ENCODE results near the gene KRTAP12-2.
"Not testable (repeated sequence)": the region's sequence is repeated elsewhere in the genome, so short reads cannot be mapped to it uniquely, and the experiment has no call there.

Gene KRTAP12-2

DNA sequence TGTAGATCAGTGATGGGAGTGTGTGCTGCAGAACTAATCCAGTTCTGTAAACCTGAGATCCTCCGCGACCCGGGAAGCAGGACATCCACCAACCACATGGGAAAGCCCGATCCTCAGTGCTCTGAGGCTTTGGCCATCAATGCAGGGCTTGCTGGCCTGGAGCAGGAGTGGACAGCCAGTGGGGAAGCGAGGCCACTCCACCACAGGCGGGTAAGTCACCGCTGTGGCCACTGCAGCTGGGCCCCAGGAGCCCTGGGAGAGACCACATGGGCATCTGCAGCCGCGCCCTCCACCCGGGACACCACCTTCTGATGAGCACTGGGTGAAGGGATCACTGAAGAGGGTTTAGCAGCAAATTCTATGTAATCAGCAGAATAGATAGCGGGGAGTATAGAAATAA is 14.4 kb upstream of the KRTAP12-2 start:
- Mint-ChIP-seq H3K27me3 (peaks cover 62% of the 10 kb centered on the region), H3K27ac (no peak overlapping the region), H3K4me1 (no peaks in the 10 kb centered on the region), H3K36me3 (no peaks in the 10 kb centered on the region), H3K4me3 (no peak overlapping the region), H3K9me3 (no peaks in the 10 kb centered on the region)
- no peak for ATAC-seq

DNA sequence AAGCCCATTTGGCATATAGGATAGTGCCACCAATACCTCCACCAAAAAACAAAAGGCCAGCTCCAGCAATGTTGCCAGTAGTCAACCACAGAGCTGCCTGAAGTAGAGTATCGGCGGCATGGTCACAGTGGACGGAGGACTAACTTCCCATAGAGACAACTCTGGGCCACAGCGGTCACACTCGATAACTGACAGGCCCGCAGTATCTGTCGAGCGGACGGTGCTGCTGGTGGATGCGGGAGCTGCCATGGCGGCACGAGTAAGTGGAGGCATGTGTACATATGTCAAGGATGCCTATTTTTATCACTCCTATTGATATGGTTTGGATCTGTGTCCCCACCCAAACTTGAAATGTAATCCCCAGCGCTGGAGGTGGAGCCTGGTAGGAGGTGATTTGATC is 11.2 kb upstream of the KRTAP12-2 start:
- Mint-ChIP-seq H3K36me3 (no peaks in the 10 kb centered on the region), H3K9me3 (peaks cover 2% of the 10 kb centered on the region), H3K27me3 (peaks cover 46% of the 10 kb centered on the region), H3K4me3 (no peak overlapping the region), H3K4me1 (no peaks in the 10 kb centered on the region), H3K27ac (no peak overlapping the region)
- no peak for ATAC-seq

DNA sequence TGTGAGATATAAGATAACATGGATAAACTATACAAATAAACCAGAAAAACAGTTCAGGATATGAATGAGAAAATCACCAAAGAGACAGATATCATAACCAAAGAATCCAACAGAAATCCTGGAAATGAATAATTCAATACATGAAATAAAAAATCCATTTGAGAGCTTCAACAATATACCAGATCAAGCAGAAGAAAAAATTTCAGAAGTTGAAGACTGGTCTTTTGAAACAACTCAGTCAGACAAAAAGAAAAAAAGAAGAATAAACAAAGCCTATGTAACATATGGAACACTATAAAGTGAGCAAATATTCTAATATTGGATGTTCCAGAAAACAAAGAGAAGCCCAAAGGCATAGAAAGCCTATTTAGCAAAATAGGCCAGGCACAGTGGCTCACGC is 5.2 kb upstream of the KRTAP12-2 start:
- no peak overlapping the region for H3K27ac Mint-ChIP-seq

DNA sequence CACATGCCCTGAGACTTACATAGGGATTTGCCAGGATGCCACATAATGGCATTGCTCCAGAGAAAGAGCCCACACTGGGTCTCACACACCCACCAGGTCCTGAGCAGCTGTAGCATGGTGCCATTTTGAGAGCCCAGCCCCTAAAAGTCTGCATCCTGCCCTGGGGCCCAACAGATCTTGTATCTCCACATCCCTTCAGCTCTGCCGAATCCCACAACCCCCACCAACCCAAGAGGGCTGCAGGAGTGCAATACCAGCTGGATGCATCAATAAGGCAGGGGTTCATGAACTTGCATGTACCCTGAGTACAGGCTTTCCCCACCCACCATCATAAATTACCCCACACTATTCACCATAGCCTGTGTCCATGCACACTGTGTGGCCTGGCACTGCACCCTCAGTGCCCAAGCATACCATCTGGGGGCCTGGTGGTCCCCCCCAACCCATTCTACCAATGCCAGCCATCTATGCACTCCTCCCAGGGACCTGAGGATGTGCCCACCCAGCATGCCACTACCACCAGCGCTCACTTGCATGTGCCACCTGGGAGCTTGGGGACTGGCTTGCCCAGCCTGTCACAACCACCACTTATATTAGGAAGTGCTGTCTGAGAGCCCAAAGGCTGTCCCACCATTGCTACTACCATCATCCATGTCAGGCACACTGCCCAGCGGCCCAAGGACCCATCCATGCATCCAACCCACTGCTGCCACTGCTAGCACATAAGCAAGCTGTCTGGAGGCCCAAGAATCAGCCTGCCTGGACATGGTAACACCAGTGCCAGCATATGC is 4.1 kb upstream of the KRTAP12-2 start:
- no peak for ATAC-seq

More for the DNA sequence above, 5.2 kb upstream of the KRTAP12-2 start:
- peaks cover 43% of the 10 kb centered on the region for H3K27me3 Mint-ChIP-seq
- ATAC-seq = no peak
- H3K9me3 Mint-ChIP-seq = peaks cover 14% of the 10 kb centered on the region
- H3K4me3 Mint-ChIP-seq = no peak overlapping the region
- no peaks in the 10 kb centered on the region for H3K4me1 Mint-ChIP-seq
- no peaks in the 10 kb centered on the region for H3K36me3 Mint-ChIP-seq

DNA sequence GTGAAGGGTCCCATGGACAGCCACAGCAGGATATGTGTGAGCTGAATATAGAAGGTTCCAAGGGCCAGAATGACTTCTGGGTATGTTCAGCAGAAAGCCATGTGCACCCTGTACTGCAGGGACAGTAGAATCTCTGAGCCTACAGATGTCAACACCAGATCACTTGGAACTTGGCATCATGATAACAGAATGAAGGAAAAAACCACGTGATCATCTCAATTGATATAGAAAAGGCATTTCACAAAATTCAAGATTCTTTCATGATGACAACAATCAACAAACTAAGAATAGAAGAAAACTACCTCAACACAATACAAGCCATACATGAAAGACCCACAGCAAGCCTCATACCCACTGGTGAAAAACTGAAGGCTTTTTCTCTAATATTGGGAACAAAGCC is 885 bp upstream of the KRTAP12-2 start:
- Mint-ChIP-seq H3K36me3 (no peaks in the 10 kb centered on the region), H3K4me3 (no peak overlapping the region), H3K27me3 (peaks cover 49% of the 10 kb centered on the region), H3K9me3 (peaks cover 10% of the 10 kb centered on the region), H3K4me1 (no peaks in the 10 kb centered on the region), H3K27ac (no peak overlapping the region)
- no peak for ATAC-seq

More for the DNA sequence above, 4.1 kb upstream of the KRTAP12-2 start:
- Mint-ChIP-seq H3K9me3 (peaks cover 14% of the 10 kb centered on the region), H3K4me1 (no peaks in the 10 kb centered on the region), H3K27me3 (peaks cover 54% of the 10 kb centered on the region), H3K4me3 (no peak overlapping the region), H3K27ac (no peak overlapping the region), H3K36me3 (no peaks in the 10 kb centered on the region)

DNA sequence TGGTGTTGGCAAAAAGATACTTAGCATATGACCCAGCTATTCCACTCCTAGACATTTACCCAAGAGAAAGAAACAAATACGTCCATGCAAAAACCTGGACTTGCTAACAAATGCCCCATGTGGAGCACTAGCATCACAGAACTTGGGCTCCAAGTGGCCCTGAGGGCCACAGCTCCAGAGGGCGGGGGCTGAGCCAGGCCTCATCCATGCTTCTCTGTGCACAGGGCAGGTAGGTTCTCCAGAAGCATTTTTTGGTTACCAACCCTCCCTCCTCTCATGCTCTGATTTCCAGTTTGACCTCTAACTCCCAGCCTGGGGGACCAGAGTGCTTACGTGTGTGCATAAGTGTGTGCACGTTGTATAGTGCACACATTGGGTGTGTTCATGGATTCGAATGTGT is 2.0 kb downstream of the KRTAP12-2 start:
- no peak overlapping the region for H3K4me3 Mint-ChIP-seq
- H3K27ac Mint-ChIP-seq = no peak overlapping the region
- H3K27me3 Mint-ChIP-seq = peaks cover 54% of the 10 kb centered on the region
- no peaks in the 10 kb centered on the region for H3K4me1 Mint-ChIP-seq
- H3K9me3 Mint-ChIP-seq = peaks cover 11% of the 10 kb centered on the region
- H3K36me3 Mint-ChIP-seq = peaks cover 5% of the 10 kb centered on the region
- ATAC-seq = no peak

DNA sequence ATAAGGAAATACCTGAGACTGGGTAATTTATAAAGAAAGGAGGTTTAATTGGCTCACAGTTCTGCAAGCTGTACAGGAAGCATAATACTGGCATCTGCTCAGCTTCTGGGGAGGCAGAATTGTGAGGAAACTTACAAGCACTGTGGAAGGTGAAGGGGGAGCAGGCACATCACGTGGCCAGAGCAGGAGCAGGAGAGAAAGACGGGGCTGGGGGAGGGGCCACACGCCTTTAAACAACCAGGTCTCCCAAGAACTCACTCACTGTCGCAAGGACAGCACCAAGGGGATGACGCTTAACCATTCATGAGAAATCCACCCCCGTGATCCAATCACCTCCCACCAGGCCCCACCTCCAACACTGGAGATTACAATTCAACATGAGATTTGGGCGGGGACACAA is 5.2 kb downstream of the KRTAP12-2 start:
- not testable (repeated sequence) for H3K4me1 Mint-ChIP-seq, H3K36me3 Mint-ChIP-seq, ATAC-seq, H3K4me3 Mint-ChIP-seq, H3K27ac Mint-ChIP-seq
- H3K27me3 Mint-ChIP-seq = peaks cover 58% of the 10 kb centered on the region
- H3K9me3 Mint-ChIP-seq = peaks cover 14% of the 10 kb centered on the region

DNA sequence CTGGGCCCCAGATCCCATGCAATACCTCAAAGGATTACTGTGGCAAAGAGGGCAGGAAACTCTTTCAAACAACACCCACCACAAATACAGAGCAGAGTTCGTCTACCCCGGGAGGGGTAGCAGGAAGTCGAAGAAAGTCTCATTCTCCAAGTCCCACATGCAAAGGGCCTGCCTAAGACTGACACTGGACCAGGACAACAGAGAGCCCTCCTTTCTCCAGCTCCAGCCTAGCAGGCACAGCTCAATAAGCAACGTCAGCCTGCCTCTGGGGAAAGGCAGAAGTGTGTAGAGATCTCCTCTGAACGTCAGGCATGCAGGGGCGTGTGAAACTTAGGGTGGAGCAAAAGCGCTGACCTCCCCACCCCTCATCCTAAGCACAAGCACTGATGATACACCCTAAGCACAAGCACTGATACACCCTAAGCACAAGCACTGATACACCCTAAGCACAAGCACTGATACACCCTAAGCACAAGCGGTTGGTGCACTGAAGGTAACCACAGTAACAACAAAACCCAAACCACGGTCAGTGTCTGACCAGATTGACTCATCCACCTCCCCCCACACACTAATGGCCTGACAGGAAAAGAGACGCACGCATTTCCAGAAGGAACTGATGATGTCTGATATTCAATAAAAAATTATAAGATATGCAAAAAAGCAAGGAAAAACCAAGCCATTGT is 7.7 kb downstream of the KRTAP12-2 start:
- Mint-ChIP-seq H3K36me3 (peaks cover 5% of the 10 kb centered on the region), H3K27me3 (peaks cover 54% of the 10 kb centered on the region), H3K27ac (no peak overlapping the region), H3K9me3 (peaks cover 17% of the 10 kb centered on the region), H3K4me3 (no peak overlapping the region), H3K4me1 (no peaks in the 10 kb centered on the region)
- ATAC-seq = no peak

DNA sequence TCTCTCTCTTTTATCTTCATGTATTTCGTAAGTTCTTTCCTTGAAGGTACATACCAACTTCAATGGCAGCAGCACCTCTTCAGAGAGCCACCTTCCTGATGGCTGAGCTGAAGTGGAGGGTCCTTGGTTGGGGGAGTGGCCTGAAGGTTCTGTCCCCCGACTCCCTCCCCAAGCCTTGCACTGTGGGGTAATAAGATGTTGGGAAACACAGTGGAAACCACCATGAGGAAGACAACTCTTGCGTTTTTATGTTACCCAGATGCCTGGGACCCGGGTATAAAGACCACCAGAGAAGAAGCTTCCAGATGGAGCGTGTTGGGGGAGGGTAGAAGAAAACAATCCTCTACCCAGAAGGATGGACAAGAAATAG is 8.2 kb downstream of the KRTAP12-2 start:
- Mint-ChIP-seq H3K27me3 (peaks cover 60% of the 10 kb centered on the region), H3K36me3 (peaks cover 5% of the 10 kb centered on the region), H3K4me3 (no peak overlapping the region), H3K27ac (no peak overlapping the region), H3K9me3 (peaks cover 17% of the 10 kb centered on the region), H3K4me1 (no peaks in the 10 kb centered on the region)
- no peak for ATAC-seq

DNA sequence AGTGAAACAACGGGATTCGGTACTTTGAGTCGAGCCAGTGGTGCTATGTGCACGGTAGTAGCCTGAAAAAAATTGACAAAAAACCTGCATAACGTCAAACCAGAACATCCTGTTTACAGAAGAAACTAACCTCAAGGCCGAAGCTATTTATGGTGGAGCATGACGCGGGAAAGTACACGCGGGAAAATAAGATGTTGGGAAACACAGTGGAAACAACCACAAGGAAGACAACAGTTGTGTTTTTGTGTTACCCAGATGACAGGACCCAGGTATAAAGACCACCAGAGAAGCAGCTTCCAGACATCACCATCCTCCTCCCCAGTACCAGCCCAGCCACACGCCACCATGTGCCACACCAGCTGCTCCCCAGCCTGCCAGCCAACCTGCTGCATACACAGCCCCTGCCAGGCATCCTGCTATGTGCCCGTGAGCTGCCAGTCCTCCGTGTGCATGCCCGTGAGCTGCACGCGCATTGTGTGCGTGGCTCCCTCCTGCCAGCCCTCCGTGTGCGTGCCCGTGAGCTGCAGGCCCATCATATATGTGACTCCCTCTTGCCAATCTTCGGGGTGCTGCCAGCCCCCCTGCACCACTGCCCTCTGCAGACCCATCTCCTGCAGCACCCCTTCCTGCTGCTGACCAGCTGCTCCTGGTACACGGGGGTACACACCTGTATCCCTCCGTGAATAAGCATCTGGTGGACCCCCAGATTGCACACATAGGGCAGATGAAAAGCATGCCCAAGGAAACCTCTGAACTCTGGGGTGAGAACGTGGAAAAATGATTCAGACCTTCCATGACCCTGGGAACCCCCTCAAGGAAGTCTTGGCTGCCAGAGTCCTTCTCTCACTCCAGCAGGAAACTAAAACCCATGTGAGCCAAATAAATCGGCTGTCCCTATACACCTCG is 8.8 kb downstream of the KRTAP12-2 start, which contains the start of gene KRTAP12-3:
KRTAP12-3 (plus strand) TSS at position 298 of the 906 bp plus-strand sequence; CDS start at position 346, 48 bp downstream.
- Mint-ChIP-seq H3K4me1 (no peaks in the 10 kb centered on the region), H3K36me3 (peaks cover 5% of the 10 kb centered on the region), H3K4me3 (no peak within 1 kb of the TSS), H3K27ac (no peak within 1 kb of the TSS), H3K9me3 (peaks cover 17% of the 10 kb centered on the region), H3K27me3 (peaks cover 66% of the 10 kb centered on the region)
- no peak for ATAC-seq

DNA sequence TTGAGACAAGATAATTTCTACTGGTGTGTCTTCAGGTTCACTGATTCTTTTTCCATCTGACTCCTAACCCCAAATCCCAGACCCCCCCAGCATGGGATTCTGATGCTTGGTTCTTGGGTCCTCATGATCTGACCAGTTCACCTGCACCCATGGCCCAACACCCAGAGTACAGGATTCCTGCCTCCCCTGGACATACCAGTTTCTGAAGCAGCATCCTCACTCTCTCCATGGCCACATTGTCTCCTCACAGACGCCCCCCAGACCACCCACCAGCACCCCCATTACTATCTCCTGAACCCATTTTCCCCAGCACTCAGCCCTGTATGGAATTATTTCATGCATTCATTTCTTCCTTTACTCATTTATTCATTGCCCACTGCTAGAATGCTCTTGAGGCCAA is 9.9 kb downstream of the KRTAP12-2 start:
- Mint-ChIP-seq H3K9me3 (peaks cover 12% of the 10 kb centered on the region), H3K27ac (no peak overlapping the region), H3K4me1 (no peaks in the 10 kb centered on the region), H3K36me3 (peaks cover 5% of the 10 kb centered on the region), H3K4me3 (no peak overlapping the region), H3K27me3 (peaks cover 76% of the 10 kb centered on the region)
- no peak for ATAC-seq

DNA sequence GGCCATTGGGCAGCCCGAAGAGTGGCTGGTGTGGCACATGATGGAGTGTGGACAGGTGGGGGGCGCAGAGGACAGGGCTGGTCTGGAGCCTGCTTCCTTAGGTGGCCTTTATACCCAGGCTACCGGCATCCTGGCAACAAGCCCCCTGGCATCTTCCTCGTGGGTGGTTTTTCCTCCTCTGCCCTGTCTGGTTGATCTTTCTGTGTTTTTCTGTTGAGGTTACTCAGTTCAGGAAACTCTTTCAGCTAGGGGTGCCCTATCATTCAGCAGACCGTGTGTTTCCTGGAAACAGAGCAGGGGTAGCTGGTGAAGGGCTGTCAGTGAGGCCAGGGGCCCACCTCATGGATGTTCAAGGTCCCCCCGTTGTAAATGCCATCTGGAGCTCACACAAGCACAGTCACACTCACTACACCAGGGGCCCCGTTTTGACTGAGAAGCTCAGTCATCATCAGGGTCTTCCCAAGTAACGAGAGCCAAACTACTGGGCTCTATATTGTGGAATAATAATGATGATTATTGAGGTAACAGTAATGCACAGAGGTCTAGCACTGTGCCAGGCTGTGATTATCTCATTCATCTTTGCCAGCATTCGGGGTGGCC is 12.1 kb downstream of the KRTAP12-2 start, which contains the start of gene KRTAP12-4:
KRTAP12-4 (minus strand) TSS at position 84 of the 600 bp plus-strand sequence; CDS start at position 39, 45 bp downstream.
- H3K27ac Mint-ChIP-seq = no peak within 1 kb of the TSS
- no peak within 1 kb of the TSS for H3K4me3 Mint-ChIP-seq

DNA sequence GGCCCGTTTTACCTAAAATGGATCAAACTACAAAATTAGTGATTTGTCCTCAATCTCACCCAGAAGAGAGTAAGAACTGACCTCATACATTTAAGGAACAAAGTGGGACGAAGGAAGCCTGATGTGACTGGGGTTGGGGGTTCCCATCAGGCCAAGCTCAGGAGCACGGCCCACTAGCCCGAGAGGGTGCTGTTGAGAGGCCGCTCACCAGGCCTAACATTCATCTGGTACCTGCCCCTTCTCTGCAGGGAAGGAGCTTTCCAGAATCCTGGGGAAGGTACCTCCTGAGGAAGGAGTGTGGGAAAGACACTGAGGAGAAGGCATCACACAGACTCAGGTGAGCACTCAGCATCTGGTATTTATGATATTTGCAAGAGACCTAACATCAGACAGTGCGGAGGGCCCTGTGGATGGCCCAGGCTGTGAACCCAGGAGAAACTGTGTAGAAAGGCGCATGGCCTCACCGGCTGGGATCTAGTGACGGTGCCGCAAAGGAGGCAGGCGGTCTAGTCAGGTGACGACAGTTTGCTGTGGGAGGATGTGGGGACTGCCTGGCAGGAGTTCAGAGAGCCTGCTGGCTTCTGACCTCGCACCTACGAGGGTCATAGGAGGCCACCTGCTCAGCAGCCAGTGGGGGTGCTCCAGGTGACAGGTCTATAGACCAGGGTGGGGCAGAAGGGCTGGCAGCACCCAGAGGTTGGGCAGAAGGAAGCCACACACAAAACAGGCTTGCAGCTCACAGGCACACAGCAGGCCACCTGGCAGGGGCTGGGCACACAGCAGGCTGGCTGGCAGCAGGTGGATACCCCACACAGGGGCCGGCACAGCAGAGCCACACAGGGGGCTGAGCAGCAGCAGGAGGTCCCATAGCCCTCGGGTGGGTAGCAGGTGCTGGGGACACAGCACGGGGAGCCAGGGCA is 12.8 kb downstream of the KRTAP12-2 start:
- no peak overlapping the region for H3K27ac Mint-ChIP-seq
- peaks cover 70% of the 10 kb centered on the region for H3K27me3 Mint-ChIP-seq
- no peak for ATAC-seq
- peaks cover 9% of the 10 kb centered on the region for H3K9me3 Mint-ChIP-seq
- no peak overlapping the region for H3K4me3 Mint-ChIP-seq
- H3K4me1 Mint-ChIP-seq = no peaks in the 10 kb centered on the region
- H3K36me3 Mint-ChIP-seq = no peaks in the 10 kb centered on the region

More for the DNA sequence above, 12.1 kb downstream of the KRTAP12-2 start, which contains the start of gene KRTAP12-4:
- peak; percentile 9 for ATAC-seq
- no peaks in the 10 kb centered on the region for H3K4me1 Mint-ChIP-seq
- peaks cover 9% of the 10 kb centered on the region for H3K9me3 Mint-ChIP-seq
- H3K36me3 Mint-ChIP-seq = no peaks in the 10 kb centered on the region
- H3K27me3 Mint-ChIP-seq = peaks cover 72% of the 10 kb centered on the region

DNA sequence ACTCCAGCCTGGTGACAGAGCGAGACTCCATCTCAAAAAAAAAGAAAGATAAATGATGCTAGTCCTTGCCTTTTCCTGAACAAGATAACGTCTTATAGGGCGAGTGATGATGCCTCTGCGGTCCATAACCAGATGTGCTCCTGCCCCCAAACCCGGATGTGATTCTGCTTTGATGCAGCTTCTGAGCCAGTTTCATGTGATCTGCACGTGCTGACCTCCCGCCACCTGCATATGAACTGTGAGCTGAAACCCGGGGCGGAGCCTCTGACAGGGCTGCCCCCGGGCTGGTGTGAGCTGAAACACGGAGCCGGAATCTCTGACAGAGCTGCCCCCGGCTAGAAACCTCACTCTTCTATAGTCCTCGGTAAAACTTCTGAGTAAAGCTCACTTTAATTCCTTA is 13.6 kb downstream of the KRTAP12-2 start:
- ATAC-seq = no peak
- Mint-ChIP-seq H3K4me3 (no peak overlapping the region), H3K9me3 (peaks cover 9% of the 10 kb centered on the region), H3K4me1 (no peaks in the 10 kb centered on the region), H3K36me3 (no peaks in the 10 kb centered on the region), H3K27ac (no peak overlapping the region), H3K27me3 (peaks cover 69% of the 10 kb centered on the region)
